GM18505 (cell line): ENCODE results near the gene FSCN2.

Experiments
- ATAC-seq: cut with Tn5 transposase; IDR thresholded peaks from one replicate; pipeline ENCODE4 v1.9.1; 2021; ENCODE audit not compliant: unreplicated experiment
- POLR2A ChIP-seq: IDR thresholded peaks from 4 replicates; pipeline ENCODE4 v1.6.1; 2011; ENCODE audit warnings: borderline replicate concordance; ENCODE audit not compliant: insufficient read depth, insufficient read length; ENCODE audit errors: extremely low read depth

Gene FSCN2

GRCh38 chr17:81540676-81541027, 12.5 kb downstream of the FSCN2 start:
- no peak for ATAC-seq
- no peak for TF ChIP-seq POLR2A

- no peak for ATAC-seq
- TF ChIP-seq POLR2A = no peak
Measured at GRCh38 chr17:81541123-81541522, 12.9 kb downstream of the FSCN2 start.

GRCh38 chr17:81542431-81543338, 14.5 kb downstream of the FSCN2 start:
- ATAC-seq = no peak
- TF ChIP-seq POLR2A = no peak

GRCh38 chr17:81543339-81543675, 15.1 kb downstream of the FSCN2 start:
- ATAC-seq = no peak
- TF ChIP-seq POLR2A = no peak

GRCh38 chr17:81543756-81544155, 15.6 kb downstream of the FSCN2 start:
- no peak for ATAC-seq
- no peak for TF ChIP-seq POLR2A

GRCh38 chr17:81544281-81544974, 16.3 kb downstream of the FSCN2 start:
- ATAC-seq = no peak
- TF ChIP-seq POLR2A = no peak

GRCh38 chr17:81545160-81545949, 17.2 kb downstream of the FSCN2 start:
- TF ChIP-seq POLR2A = no peak
- no peak for ATAC-seq

- no peak for ATAC-seq
- TF ChIP-seq POLR2A = no peak
Measured at GRCh38 chr17:81546906-81547613, 18.9 kb downstream of the FSCN2 start.

GRCh38 chr17:81547614-81547982, 19.4 kb downstream of the FSCN2 start:
- TF ChIP-seq POLR2A = no peak
- no peak for ATAC-seq

- no peak for ATAC-seq
- no peak for TF ChIP-seq POLR2A
Measured at GRCh38 chr17:81549031-81549557, 20.9 kb downstream of the FSCN2 start.

- TF ChIP-seq POLR2A = no peak
- no peak for ATAC-seq
Measured at GRCh38 chr17:81549826-81550225, 21.6 kb downstream of the FSCN2 start.

GRCh38 chr17:81550285-81550684, 22.1 kb downstream of the FSCN2 start:
- no peak for TF ChIP-seq POLR2A
- no peak for ATAC-seq
